Liver (tissue), 9 donors: ENCODE data around the gene ATXN7L1. TPM values are rescaled to one million over a fixed set of nuclear protein-coding genes. Genes with fewer than 3 reads are reported as not detected.

Experiments
- DNase-seq: peaks from one replicate; pipeline ENCODE4 v3.0.0-alpha.2; 2017; ENCODE audit warnings: low spot score
- H3K27ac ChIP-seq, 2 donors: one replicate each; pipeline ENCODE4 v1.7.0; 2013; ENCODE audit warnings: inconsistent platforms in 2 of 2, low read length in 2 of 2, control low read depth in 1 of 2, low read depth in 1 of 2, mild to moderate bottlenecking in 1 of 2
- H3K27me3 ChIP-seq, 4 donors: one replicate each; pipeline versions ENCODE4 v1.6.1 to v1.7.0; 2013; ENCODE audit warnings: low read length in 3 of 4, inconsistent platforms in 1 of 4, mild to moderate bottlenecking in 1 of 4, moderate library complexity in 1 of 4; ENCODE audit not compliant: control insufficient read depth in 4 of 4, insufficient read depth in 4 of 4
- H3K36me3 ChIP-seq, 4 donors: one replicate each; pipeline versions ENCODE4 v1.6.1 to v1.7.0; 2013; ENCODE audit warnings: low read length in 3 of 4, mild to moderate bottlenecking in 3 of 4, low read depth in 1 of 4, moderate library complexity in 1 of 4; ENCODE audit not compliant: control insufficient read depth in 4 of 4, insufficient read depth in 3 of 4
- H3K4me1 ChIP-seq, 4 donors: one replicate each; pipeline versions ENCODE4 v1.6.1 to v1.7.0; 2013; ENCODE audit warnings: low read length in 3 of 4, mild to moderate bottlenecking in 3 of 4, moderate library complexity in 1 of 4; ENCODE audit not compliant: control insufficient read depth in 4 of 4, insufficient read depth in 4 of 4
- H3K4me3 ChIP-seq, 3 donors: one replicate each; pipeline versions ENCODE4 v1.6.1 to v1.7.0; 2013; ENCODE audit warnings: low read length in 3 of 3, control low read depth in 1 of 3, low read depth in 1 of 3, mild to moderate bottlenecking in 1 of 3
- H3K9ac ChIP-seq, 2 donors: one replicate each; pipeline ENCODE4 v1.7.0; 2013; ENCODE audit warnings: low read length in 2 of 2, mild to moderate bottlenecking in 2 of 2, moderate library complexity in 2 of 2, control low read depth in 1 of 2, low read depth in 1 of 2
- H3K9me3 ChIP-seq, 4 donors: one replicate each; pipeline versions ENCODE4 v1.6.1 to v1.7.0; 2013; ENCODE audit warnings: low read length in 3 of 4; ENCODE audit not compliant: control insufficient read depth in 4 of 4
- FOXA1 ChIP-seq: IDR thresholded peaks from 2 replicates; pipeline ENCODE4 v1.6.1; 2016; ENCODE audit warnings: antibody characterized with exemption
- FOXA2 ChIP-seq: IDR thresholded peaks from 2 replicates; pipeline ENCODE4 v1.6.1; 2016; ENCODE audit warnings: antibody characterized with exemption
- GABPA ChIP-seq, 2 donors: IDR thresholded peaks in 1 of 2; conservative IDR thresholded peaks in 1 of 2; 2 replicates each; pipeline ENCODE4 v1.6.1; 2016; ENCODE audit warnings: antibody characterized with exemption in 2 of 2, mild to moderate bottlenecking in 1 of 2, moderate library complexity in 1 of 2
- HNF4A ChIP-seq, 2 donors: conservative IDR thresholded peaks; 2 replicates each; pipeline ENCODE4 v1.6.1; 2016; ENCODE audit warnings: antibody characterized with exemption in 2 of 2, mild to moderate bottlenecking in 2 of 2
- HNF4G ChIP-seq: IDR thresholded peaks from 2 replicates; pipeline ENCODE4 v1.6.1; 2016; ENCODE audit warnings: antibody characterized with exemption
- NR2F2 ChIP-seq: IDR thresholded peaks from 2 replicates; pipeline ENCODE4 v1.6.1; 2016; ENCODE audit warnings: antibody characterized with exemption
- RAD21 ChIP-seq, 2 donors: IDR thresholded peaks; 2 replicates each; pipeline ENCODE4 v1.6.1; 2016; ENCODE audit warnings: antibody characterized with exemption in 2 of 2, mild to moderate bottlenecking in 2 of 2
- RXRA ChIP-seq, 2 donors: IDR thresholded peaks; 2 replicates each; pipeline ENCODE4 v1.6.1; 2017 to 2018; ENCODE audit warnings: antibody characterized with exemption in 2 of 2, mild to moderate bottlenecking in 1 of 2
- SP1 ChIP-seq: IDR thresholded peaks from 2 replicates; pipeline ENCODE4 v1.6.1; 2018; ENCODE audit warnings: antibody characterized with exemption, mild to moderate bottlenecking
- TAF1 ChIP-seq: conservative IDR thresholded peaks from 2 replicates; pipeline ENCODE4 v1.6.1; 2016; ENCODE audit warnings: antibody characterized with exemption, mild to moderate bottlenecking
- YY1 ChIP-seq: IDR thresholded peaks from 2 replicates; pipeline ENCODE4 v1.6.1; 2016; ENCODE audit warnings: antibody characterized with exemption, mild to moderate bottlenecking
- WGBS: extraction: QIAGEN DNeasy Blood & Tissue Kit; methylation state at CpG from one replicate; pipeline ENCODE4 v1.1.7; 2013; 5-methylcytosine and 5-hydroxymethylcytosine counted together
- polyA plus RNA-seq, 2 donors: library from polyadenylated mRNA; stranded (reverse) in 1 of 2; unstranded in 1 of 2; fragments of 200-250 nt in 1 of 2; fragments of >200 nt in 1 of 2; fragmentation: Nextera tagmentation in 1 of 2; extraction: Ambion mirVana in 1 of 2; gene quantifications; one replicate each; pipeline versions ENCODE4 v1.2.1 to v1.2.3, GENCODE V29; 2013 to 2015
- total RNA-seq, 2 donors: library from RNA; depleted of rRNA; stranded (reverse); fragments of >200 nt; gene quantifications; one replicate each; pipeline ENCODE4 v1.2.3, GENCODE V29; 2014
- TF ChIP-seq, protein P1 (sequence below): IDR thresholded peaks from 2 replicates; pipeline ENCODE4 v1.6.1; 2016; ENCODE audit warnings: antibody characterized with exemption
- TF ChIP-seq, protein P2 (sequence below): IDR thresholded peaks from 2 replicates; pipeline ENCODE4 v1.6.1; 2016; ENCODE audit warnings: antibody characterized with exemption, mild to moderate bottlenecking
- TF ChIP-seq, protein P3 (sequence below): IDR thresholded peaks from 2 replicates; pipeline ENCODE4 v1.6.1; 2016; ENCODE audit warnings: antibody characterized with exemption
- TF ChIP-seq, protein P4 (sequence below): IDR thresholded peaks from 2 replicates; pipeline ENCODE4 v1.6.1; 2016; ENCODE audit warnings: antibody characterized with exemption
- donor health status: healthy.
- donor health status: healthy.
- donor health status: healthy.
- donor health status: healthy.
- donor health status: healthy.

Gene ATXN7L1
- total and polyA plus RNA-seq, 4 donors: 2.1 to 7.4 (median 5.3) TPM

DNA sequence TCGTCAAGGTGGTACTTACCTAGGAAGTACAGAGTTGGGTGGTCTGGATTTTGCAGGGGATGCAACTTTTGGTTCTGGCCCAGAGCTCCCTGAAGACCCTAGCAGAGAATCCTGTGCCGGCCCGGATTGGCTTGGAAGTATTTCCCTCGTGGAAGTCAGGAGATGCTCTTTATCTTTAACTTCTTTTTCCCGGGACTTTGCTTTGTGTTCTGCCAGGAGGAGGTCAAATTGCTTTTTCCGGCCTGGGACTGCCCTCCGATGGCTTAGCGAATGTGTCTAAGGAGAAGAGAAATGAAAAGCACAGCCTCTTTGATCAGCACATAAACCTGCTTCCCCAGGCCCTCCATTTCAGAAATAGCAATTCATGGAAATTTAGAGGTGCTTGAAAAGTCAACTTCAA lies 238.1 kb downstream of the ATXN7L1 start:
- H3K27me3 ChIP-seq: no peaks in the 10 kb centered on the region
- 88% methylated on average over 8 of the region's 8 CpGs for WGBS
- peaks cover 0 to 76% (median 45%) of the 10 kb centered on the region in 4 donors for H3K36me3 ChIP-seq

DNA sequence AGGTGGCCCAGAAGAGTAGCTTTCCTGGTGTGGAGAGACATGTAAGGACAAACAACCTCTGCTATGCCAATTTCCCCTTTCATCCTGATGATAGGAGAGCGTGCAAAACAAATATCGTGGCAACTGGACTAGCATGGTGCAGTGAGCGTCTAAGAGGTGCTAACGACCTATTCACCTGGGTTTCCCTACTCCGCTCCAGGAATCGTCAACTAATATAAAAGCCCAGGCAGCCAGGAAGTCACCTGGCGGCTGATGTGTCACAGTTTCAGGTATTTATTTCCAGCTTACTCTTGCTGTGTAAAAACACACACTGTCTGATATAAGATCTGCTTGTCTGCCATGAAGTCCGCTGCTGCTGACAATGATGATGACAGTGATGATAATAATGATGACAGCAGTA lies 238.6 kb downstream of the ATXN7L1 start:
- Histone ChIP-seq H3K36me3 (peaks cover 0 to 74% (median 44%) of the 10 kb centered on the region in 4 donors), H3K9me3 (no peaks in the 10 kb centered on the region), H3K27me3 (no peaks in the 10 kb centered on the region), H3K4me1 (no peaks in the 10 kb centered on the region), H3K4me3 (no peak overlapping the region), H3K27ac (no peak overlapping the region), H3K9ac (no peak overlapping the region)
- TF ChIP-seq FOXA2 (no peak), HNF4G (no peak), GABPA (IDR thresholded peaks at IDR 0.05 in 1 of 2, conservative IDR thresholded peaks at IDR 0.05 in 1 of 2) (no peak), HNF4A (conservative IDR thresholded peaks at IDR 0.05) (no peak), FOXA1 (no peak)
- no peak for DNase-seq
- WGBS: 93% methylated on average over 8 of the region's 8 CpGs

More for the DNA sequence above, 238.1 kb downstream of the ATXN7L1 start:
- H3K9me3 ChIP-seq: no peaks in the 10 kb centered on the region
- H3K9ac ChIP-seq: no peak overlapping the region
- H3K4me3 ChIP-seq: no peak overlapping the region
- no peak for DNase-seq
- H3K27ac ChIP-seq: no peak overlapping the region
- H3K4me1 ChIP-seq: no peaks in the 10 kb centered on the region
- TF ChIP-seq HNF4G (no peak), GABPA (IDR thresholded peaks at IDR 0.05 in 1 of 2, conservative IDR thresholded peaks at IDR 0.05 in 1 of 2) (no peak), NR2F2 (no peak), RAD21 (IDR thresholded peaks at IDR 0.05) (no peak), RXRA (IDR thresholded peaks at IDR 0.05) (no peak), YY1 (no peak), SP1 (no peak), TAF1 (no peak), FOXA1 (no peak)
- TF ChIP-seq, protein P1, sequence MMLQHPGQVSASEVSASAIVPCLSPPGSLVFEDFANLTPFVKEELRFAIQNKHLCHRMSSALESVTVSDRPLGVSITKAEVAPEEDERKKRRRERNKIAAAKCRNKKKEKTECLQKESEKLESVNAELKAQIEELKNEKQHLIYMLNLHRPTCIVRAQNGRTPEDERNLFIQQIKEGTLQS: no peak
- TF ChIP-seq, protein P2, sequence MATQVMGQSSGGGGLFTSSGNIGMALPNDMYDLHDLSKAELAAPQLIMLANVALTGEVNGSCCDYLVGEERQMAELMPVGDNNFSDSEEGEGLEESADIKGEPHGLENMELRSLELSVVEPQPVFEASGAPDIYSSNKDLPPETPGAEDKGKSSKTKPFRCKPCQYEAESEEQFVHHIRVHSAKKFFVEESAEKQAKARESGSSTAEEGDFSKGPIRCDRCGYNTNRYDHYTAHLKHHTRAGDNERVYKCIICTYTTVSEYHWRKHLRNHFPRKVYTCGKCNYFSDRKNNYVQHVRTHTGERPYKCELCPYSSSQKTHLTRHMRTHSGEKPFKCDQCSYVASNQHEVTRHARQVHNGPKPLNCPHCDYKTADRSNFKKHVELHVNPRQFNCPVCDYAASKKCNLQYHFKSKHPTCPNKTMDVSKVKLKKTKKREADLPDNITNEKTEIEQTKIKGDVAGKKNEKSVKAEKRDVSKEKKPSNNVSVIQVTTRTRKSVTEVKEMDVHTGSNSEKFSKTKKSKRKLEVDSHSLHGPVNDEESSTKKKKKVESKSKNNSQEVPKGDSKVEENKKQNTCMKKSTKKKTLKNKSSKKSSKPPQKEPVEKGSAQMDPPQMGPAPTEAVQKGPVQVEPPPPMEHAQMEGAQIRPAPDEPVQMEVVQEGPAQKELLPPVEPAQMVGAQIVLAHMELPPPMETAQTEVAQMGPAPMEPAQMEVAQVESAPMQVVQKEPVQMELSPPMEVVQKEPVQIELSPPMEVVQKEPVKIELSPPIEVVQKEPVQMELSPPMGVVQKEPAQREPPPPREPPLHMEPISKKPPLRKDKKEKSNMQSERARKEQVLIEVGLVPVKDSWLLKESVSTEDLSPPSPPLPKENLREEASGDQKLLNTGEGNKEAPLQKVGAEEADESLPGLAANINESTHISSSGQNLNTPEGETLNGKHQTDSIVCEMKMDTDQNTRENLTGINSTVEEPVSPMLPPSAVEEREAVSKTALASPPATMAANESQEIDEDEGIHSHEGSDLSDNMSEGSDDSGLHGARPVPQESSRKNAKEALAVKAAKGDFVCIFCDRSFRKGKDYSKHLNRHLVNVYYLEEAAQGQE: no peak
- TF ChIP-seq, protein P3, sequence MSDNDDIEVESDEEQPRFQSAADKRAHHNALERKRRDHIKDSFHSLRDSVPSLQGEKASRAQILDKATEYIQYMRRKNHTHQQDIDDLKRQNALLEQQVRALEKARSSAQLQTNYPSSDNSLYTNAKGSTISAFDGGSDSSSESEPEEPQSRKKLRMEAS: no peak
- TF ChIP-seq, protein P4, sequence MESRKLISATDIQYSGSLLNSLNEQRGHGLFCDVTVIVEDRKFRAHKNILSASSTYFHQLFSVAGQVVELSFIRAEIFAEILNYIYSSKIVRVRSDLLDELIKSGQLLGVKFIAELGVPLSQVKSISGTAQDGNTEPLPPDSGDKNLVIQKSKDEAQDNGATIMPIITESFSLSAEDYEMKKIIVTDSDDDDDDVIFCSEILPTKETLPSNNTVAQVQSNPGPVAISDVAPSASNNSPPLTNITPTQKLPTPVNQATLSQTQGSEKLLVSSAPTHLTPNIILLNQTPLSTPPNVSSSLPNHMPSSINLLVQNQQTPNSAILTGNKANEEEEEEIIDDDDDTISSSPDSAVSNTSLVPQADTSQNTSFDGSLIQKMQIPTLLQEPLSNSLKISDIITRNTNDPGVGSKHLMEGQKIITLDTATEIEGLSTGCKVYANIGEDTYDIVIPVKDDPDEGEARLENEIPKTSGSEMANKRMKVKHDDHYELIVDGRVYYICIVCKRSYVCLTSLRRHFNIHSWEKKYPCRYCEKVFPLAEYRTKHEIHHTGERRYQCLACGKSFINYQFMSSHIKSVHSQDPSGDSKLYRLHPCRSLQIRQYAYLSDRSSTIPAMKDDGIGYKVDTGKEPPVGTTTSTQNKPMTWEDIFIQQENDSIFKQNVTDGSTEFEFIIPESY: no peak
